ENCODE measurements around the gene STXBP6. TPM values are rescaled to one million over a fixed set of nuclear protein-coding genes. Genes with fewer than 3 reads are reported as not detected.

The STXBP6 gene
- polyA plus RNA-seq, 4 donors: 7.3 to 8.7 (median 8.2) TPM

DNA sequence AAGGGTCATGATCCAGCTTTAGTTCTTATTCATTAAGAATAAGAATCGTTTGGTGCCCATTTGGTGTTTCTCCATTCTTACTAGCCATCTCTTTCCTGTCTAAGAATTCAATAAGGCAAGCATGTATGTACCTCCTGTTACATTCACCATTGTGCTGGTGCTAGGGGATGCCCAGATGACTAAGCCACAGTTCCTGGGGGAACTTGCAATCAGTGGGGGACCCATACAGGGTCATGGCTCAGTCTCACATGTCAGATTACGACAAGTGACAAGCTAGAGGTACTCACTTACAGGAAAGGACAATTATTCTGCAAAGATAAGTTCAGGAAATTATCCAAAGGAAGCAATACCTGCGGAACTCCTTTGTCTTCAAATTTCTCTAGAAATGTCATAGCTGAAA lies 125.4 kb downstream of the STXBP6 start:
- no peak for DNase-seq (ENCODE audit: low read depth in 4 of 4, low spot score in 3 of 4)

DNA sequence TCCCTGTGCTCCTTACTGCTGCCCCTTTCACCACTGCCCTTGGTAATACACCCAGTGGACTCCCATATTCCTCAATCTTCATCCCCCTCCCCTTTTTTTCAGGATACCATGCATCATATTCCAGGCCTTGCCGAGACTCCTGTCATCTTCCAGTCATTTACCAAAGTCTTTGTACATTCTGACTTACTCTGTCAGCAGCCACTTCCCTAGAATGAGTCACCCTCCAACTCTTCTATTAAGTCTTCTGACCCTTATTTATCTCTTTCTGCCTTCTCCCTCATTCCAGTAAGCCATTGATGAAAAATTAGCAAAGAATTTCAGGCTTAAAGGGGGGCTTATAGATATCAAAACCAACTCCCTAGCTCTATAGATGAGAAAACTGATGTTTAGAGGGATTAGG lies 128.0 kb downstream of the STXBP6 start:
- no peak for DNase-seq (ENCODE audit: low read depth in 4 of 4, low spot score in 3 of 4)

- DNase-seq (ENCODE audit: low read depth in 4 of 4, low spot score in 3 of 4): no peak
Measured at GRCh38 chr14:24920265-24921075, 129.5 kb downstream of the STXBP6 start.

DNA sequence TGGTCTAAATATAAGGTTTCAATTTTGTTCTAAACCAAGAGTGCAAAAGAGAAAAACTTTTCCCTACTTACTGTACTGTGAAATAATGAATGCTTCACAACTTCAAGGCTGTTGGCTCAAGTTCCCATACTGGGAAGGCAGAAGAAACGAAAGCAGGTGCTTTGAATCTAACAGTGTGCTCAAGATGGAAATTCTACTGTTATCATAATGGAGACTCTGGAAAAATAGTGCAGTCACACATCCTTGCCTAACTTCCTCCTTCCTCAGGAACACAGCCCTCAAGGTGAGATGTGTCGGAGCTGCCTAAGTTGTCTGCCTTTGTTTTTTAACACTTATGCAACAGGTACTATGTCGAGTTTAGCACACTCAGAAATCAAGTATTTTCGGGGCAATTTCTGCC lies 131.1 kb downstream of the STXBP6 start:
- no peak for DNase-seq (ENCODE audit: low read depth in 4 of 4, low spot score in 3 of 4)

DNA sequence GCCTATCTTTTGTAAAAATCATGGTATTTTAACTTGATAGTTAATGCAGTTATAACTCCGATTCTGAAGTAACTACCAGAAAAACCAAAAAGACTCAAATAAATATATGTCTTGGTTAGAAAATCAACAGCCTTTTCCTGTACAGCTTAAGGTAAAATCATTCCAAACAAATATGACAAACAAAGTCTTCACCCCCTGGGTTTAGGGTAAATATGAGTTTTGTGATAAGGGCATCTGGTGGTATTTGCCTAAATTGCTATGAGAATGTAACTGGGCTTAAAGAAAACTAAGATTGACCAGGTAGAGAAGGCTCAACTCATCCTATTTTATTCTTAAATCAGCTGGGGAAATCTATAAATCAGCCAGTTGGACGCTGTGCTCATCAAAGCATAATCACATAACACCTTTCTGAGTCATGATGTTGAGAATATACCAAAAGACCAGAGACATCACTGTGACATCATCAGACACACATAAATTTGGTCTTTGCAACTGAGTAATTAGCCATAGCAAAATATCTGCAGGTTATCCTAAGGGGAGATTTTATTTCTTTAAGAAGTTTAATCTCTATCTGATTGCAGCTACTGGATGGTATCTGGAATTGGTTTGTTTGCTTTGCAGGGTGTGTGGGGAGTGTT lies 133.9 kb downstream of the STXBP6 start:
- no peak for DNase-seq (ENCODE audit: low read depth in 4 of 4, low spot score in 3 of 4)

GRCh38 chr14:24915403-24915921 lies 134.5 kb downstream of the STXBP6 start:
- no peak for DNase-seq (ENCODE audit: low read depth in 4 of 4, low spot score in 3 of 4)

DNA sequence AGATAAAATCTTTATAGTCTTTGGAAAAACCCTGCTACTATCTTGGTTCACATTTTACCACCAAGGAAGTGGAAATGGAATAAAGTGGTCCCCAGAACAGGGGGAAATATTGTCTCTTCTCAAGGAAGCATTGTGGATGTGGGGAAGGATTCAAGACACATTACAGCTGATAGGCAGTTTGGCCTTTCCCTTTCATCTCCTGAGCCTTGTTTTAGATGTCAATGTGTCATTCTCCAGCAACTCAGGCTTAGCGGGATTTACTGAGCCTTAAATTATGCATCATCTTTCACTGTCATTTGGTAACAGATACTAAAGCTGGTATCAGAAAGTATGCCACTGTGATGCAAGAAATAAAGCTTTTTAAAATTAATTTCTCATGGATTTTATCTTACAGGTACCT lies 136.2 kb downstream of the STXBP6 start:
- no peak for DNase-seq (ENCODE audit: low read depth in 4 of 4, low spot score in 3 of 4)

GRCh38 chr14:24913021-24913420 lies 136.9 kb downstream of the STXBP6 start:
- DNase-seq (ENCODE audit: low read depth in 4 of 4, low spot score in 3 of 4): no peak

DNA sequence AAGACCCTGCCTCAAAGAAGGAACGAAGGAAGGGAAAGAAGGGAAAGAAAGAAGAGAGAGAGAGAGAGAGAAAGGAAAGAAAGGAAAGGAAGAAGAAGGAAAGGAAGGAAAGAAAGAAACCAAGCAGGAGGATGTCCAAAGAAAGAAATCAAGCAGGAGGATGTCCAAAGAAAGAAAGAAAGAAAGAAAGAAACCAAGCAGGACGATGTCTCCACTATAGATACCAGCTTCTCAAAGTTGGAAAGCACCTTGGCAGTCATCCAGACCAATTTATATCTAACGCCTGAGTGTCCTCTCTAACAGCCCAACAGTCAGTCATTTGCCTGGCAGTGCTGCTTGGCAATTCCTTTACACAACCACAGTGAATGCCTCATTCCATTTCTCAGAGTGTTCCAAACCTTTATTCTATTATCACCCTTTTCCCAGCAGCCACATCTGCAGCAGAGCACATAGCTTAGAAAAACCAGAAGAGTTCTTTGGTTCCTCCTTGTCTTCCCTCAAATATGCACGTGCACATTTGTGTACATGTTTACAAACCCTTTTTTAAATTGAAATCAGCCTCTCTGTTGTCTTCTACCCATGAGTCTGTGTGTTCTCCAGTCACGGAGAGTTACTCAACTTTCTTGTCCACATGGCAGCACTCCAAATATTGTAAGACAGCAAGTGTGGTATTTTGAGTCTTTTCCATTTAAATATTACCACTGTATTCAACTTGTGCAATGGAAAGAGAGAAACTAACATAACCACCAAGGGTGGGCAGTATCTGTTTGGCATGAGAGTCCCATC lies 138.4 kb downstream of the STXBP6 start:
- no peak for DNase-seq (ENCODE audit: low read depth in 4 of 4, low spot score in 3 of 4)

GRCh38 chr14:24910408-24910986 lies 139.4 kb downstream of the STXBP6 start:
- DNase-seq (ENCODE audit: low read depth in 4 of 4, low spot score in 3 of 4): no peak

DNA sequence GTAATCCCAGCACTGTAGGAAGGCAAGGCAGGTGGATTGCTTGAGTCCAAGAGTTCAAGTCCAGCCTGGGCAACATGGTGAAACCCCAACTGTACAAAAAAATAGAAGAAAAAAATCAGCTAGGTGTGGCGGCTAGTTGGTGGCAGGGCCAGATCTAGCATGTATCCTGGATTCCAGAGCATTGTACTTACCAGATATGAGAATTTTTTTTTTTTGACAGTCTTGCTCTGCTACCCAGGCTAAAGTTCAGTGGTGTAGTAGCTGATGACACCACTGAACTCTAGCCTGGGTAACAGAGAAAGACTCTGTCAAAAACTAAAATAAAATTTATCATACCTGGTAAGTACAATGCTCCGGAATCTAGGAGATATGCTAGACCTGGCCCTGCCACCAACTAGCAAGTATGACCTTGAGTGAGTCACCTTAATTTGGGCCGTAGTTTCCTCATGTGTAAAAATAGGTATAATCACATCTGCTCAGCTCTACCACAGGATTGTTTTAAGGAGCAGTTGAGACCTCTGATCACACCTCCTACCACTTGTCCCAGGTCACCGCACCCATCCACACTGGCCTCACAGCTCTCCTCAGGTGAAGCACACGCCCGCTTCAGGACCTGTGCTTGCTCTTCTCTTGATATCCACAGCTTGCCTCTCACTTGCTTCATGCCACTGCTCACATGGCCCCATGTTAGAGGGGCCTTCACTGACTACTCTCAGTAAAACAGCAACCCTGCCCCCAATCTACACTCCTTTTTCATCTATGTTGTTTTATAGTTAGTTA lies 140.2 kb downstream of the STXBP6 start:
- DNase-seq (ENCODE audit: low read depth in 4 of 4, low spot score in 3 of 4): no peak

DNA sequence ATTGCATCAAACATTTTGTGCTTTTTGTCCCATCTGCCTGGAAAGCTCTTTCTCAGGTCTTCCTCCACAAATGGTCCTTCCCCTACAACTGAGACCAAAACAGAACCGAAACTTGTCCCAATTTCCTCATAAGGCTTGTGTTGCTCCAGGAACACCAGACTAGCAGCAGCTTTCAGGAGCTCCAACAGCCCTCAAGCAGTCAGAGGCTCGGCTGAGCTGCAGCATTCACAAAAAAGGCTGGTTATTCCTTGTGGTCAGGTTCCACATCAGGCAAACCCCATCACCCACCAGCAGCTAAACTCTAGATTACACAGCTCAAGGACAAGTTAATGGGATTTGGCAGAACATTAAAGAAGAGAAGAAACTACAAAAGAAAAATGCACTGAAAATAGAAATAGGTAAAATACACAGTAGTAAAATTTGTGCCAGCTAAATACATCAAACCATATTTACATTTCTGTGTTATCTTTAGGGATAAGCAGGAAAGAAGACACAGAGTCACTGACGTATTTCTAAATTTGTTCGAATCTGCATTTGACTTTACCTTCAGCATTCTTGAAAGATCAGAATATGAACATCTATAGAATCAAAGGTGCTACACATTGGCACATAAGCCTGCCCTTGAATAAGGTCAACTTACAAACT lies 141.2 kb downstream of the STXBP6 start:
- DNase-seq (ENCODE audit: low read depth in 4 of 4, low spot score in 3 of 4): no peak

GRCh38 chr14:24904533-24904932 lies 145.4 kb downstream of the STXBP6 start:
- no peak for DNase-seq (ENCODE audit: low read depth in 4 of 4, low spot score in 3 of 4)

GRCh38 chr14:24903337-24903736 lies 146.6 kb downstream of the STXBP6 start:
- DNase-seq (ENCODE audit: low read depth in 4 of 4, low spot score in 3 of 4): no peak

DNA sequence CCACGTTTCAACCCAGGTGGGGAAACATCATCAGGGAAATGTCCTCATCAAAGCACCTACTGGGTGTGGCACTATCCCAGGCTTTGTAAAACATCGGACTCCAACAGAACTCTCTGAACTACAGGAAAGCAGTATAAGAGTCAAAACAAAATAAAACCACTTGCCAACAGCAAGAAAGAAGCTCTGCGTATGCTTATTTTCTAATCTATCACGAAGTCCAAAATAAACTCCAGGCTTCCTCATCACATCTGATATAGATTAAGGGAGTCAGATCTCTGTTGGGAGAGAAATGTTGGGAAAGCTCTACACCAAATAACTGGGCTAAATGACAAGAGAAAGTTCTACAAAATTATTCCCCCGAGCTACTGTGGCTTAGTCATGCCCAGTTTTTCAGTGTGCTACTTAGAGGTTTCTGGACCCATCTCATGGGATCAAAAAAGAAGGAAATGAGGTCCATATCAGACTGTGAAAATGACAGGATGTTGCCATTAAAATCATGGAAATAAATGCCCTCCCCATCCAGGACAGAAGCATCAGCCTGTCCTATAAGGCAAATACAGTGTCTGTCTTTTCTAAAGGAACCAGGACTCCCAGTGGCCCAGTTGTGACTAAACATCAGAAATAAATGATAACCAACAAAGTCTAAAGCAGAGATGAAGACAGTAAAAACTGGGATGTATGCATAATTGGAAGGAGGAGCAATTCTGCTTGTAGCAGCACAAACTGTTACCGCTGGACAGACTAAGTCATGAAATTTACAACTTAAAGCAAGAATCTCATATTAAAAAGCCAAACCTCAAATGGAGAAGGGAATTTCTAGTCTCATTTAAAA lies 149.5 kb downstream of the STXBP6 start:
- DNase-seq (ENCODE audit: low read depth in 4 of 4, low spot score in 3 of 4): no peak

DNA sequence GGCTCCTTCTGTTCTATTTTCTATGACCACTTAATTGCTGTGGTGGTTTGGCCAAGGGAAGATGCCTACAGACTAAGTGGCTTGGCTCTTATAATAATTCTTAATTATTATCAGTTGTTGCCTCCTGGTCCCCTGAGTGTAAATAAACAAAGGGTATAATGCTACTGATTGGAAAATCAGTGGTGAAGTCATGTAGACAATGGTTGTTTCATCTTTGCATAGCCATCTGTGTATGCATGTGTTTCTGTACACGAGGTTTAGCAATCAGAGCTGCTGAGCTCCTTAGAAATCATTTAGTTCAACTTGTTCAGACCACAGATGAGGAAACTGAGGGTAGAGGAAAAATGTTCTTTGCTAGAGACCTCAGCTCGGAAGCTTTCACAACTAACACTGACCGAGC lies 152.2 kb downstream of the STXBP6 start:
- DNase-seq (ENCODE audit: low read depth in 4 of 4, low spot score in 3 of 4): no peak

GRCh38 chr14:24895622-24896021 lies 154.3 kb downstream of the STXBP6 start:
- no peak for DNase-seq (ENCODE audit: low read depth in 4 of 4, low spot score in 3 of 4)

DNA sequence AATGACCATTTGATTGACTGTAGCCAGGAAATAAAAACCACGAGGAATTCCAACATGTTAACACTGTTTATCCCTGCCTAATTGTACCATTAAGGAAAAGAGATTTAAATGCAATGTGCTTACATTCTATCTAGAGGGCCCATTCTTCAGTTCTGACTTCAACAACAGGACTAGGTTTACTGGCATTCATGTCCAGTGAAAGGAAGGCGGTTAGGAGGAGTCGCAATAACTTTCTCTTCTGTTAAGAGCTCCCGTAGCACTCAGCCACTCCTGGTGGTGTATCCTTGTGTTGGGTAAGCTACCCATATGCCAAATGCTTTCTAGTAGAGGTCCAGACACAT lies 154.7 kb downstream of the STXBP6 start:
- DNase-seq (ENCODE audit: low read depth in 4 of 4, low spot score in 3 of 4): no peak

All from right renal pelvis (tissue), 4 donors.